VCaP (cell line): Measurements from ENCODE around the gene SIGLEC1.

Experiments
- H3K27ac ChIP-seq: fragments of 450-650 bp; 2 replicates; pipeline ENCODE4 v1.5.1; 2017
- TF ChIP-seq, protein P1 (sequence below): fragments of 450-650 bp; conservative IDR thresholded peaks from 2 replicates; pipeline ENCODE4 v1.5.1; 2017; ENCODE audit warnings: mild to moderate bottlenecking, moderate library complexity

The SIGLEC1 gene

DNA sequence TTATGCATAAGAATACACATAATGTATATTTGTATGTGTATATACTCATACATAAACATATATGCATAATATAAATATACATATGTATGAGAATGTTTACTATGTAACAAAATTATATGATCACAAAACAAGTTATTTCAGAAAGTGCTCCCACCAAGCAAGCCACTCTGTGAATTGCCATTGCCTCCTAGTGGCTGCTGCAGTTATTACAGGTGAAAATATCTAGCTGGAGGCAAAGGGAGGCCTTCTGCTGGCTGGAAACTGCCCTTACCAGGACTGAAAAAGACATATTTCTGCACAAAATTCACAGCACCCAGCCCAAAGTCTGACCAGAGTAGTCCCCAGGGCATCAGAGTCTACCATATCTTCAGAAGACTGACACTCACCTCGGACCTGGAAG lies 16.2 kb downstream of the SIGLEC1 start:
- TF ChIP-seq, protein P1, sequence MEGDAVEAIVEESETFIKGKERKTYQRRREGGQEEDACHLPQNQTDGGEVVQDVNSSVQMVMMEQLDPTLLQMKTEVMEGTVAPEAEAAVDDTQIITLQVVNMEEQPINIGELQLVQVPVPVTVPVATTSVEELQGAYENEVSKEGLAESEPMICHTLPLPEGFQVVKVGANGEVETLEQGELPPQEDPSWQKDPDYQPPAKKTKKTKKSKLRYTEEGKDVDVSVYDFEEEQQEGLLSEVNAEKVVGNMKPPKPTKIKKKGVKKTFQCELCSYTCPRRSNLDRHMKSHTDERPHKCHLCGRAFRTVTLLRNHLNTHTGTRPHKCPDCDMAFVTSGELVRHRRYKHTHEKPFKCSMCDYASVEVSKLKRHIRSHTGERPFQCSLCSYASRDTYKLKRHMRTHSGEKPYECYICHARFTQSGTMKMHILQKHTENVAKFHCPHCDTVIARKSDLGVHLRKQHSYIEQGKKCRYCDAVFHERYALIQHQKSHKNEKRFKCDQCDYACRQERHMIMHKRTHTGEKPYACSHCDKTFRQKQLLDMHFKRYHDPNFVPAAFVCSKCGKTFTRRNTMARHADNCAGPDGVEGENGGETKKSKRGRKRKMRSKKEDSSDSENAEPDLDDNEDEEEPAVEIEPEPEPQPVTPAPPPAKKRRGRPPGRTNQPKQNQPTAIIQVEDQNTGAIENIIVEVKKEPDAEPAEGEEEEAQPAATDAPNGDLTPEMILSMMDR = no peak; the same call in 1 of the 2 replicates
- H3K27ac ChIP-seq = no peak overlapping the region

GRCh38 chr20:3694864-3695263 lies 17.5 kb downstream of the SIGLEC1 start:
- TF ChIP-seq, protein P1 = no peak
- H3K27ac ChIP-seq = no peak overlapping the region

DNA sequence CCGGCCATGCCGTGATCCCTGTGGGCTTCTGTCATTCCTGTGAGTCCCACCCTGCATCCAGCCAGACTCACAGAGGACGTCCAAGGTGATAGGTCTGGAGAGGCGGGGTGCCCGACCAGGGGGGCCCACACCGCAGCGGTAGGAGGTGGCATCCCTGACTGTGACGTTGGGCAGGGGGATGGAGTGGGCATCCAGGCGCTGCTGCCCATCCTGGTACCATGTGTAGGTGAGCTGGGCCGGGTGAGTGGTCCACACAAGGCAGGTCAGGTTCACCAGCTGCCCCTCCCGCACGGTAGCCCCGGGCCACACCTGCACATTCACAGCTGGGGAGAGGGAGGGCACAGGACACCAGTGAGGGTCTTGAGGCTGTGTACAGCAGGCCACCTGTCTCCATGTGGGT lies 19.0 kb downstream of the SIGLEC1 start:
- TF ChIP-seq, protein P1 = no peak
- H3K27ac ChIP-seq = no peak overlapping the region

DNA sequence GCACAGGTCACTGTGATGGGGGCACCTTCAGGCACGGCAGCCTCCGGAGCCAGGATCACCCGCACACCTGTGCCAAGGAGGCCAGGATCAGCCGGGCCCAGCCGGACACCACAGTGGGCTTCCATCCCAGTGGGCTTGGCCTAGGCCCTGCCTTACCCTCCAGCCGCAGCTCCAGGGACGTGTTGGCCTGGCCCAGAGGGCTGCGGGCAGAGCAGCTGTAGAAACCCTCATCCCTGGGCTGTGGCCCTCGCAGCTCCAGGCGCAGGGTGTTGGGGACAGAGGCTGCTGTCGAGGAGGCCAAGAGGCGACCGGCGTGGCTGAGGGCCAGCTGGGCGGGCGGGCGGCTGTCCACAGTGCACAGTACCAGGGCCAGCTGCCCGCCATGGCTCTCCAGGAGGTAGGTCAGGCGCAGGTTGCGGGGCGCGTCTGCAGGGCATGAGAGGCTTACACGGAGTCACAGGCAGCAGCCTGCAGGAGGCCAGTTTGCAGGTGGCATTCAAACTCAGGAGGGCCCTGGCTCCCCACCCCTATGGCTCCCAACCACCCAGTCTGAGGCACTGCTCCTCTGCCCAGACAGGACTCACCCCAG lies 19.6 kb downstream of the SIGLEC1 start:
- TF ChIP-seq, protein P1 = no peak
- H3K27ac ChIP-seq = no peak overlapping the region

- TF ChIP-seq, protein P1 = no peak
- H3K27ac ChIP-seq = no peak overlapping the region
These were observed 20.5 kb downstream of the SIGLEC1 start for GRCh38 chr20:3691897-3692296.

DNA sequence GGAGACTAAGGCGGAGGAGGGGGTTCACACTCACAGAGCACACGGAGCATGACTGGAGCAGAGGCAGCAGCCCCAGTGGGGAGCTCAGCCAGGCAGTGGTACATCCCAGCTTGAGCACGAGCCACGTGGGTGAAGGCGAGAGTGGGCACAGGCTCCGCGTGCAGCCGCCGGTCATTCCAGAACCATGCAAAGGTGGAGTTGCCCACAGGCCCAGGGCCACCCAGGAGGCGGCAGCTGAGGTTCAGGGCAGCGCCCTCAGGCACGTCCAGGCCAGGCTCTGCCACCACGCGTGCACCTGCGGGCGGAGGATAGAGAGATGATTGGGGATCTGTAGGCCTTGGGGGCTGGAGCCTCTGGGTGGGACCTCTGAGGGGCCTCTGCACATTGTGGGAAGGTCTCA lies 21.1 kb downstream of the SIGLEC1 start:
- TF ChIP-seq, protein P1 = no peak
- H3K27ac ChIP-seq = no peak overlapping the region

GRCh38 chr20:3690413-3690812 lies 22.0 kb downstream of the SIGLEC1 start:
- no peak overlapping the region for H3K27ac ChIP-seq
- TF ChIP-seq, protein P1 = no peak
